Measurements from ENCODE around the gene INTS11.

Gene INTS11

GRCh38 chr1:1298861-1299685 lies 25.4 kb downstream of the INTS11 start:
- peak; percentile 82 for DNase-seq

- DNase-seq: no peak
These were observed 26.5 kb downstream of the INTS11 start for GRCh38 chr1:1297802-1298424.

GRCh38 chr1:1296070-1297061 lies 28.1 kb downstream of the INTS11 start:
- no peak for DNase-seq

GRCh38 chr1:1295154-1295923 lies 29.1 kb downstream of the INTS11 start:
- DNase-seq: no peak

- DNase-seq: no peak
These were observed 30.1 kb downstream of the INTS11 start for GRCh38 chr1:1294250-1294890.

- peak; percentile 61 for DNase-seq
These were observed 30.9 kb downstream of the INTS11 start for GRCh38 chr1:1293263-1294249.

GRCh38 chr1:1292851-1293250 lies 31.6 kb downstream of the INTS11 start:
- DNase-seq: peak; percentile 19

GRCh38 chr1:1292442-1292779 lies 32.0 kb downstream of the INTS11 start:
- DNase-seq: peak; percentile 29

- peak; percentile 77 for DNase-seq
These were observed 32.7 kb downstream of the INTS11 start for GRCh38 chr1:1291548-1292441.

- DNase-seq: peak; percentile 32
These were observed 33.4 kb downstream of the INTS11 start for GRCh38 chr1:1291023-1291528.

- DNase-seq: peak; percentile 63
These were observed 34.2 kb downstream of the INTS11 start for GRCh38 chr1:1290238-1290731.

GRCh38 chr1:1287288-1288110 lies 37.0 kb downstream of the INTS11 start:
- no peak for DNase-seq

- DNase-seq: peak; percentile 24
These were observed 37.9 kb downstream of the INTS11 start for GRCh38 chr1:1286313-1287261.

- no peak for DNase-seq
These were observed 38.7 kb downstream of the INTS11 start for GRCh38 chr1:1285611-1286311.

GRCh38 chr1:1285102-1285571 lies 39.3 kb downstream of the INTS11 start:
- DNase-seq: no peak
